H54 (cell line): ENCODE results near the gene ENPP7.

Experiments
- DNase-seq: peaks from one replicate; pipeline ENCODE4 v3.0.0; 2011; ENCODE audit warnings: low spot score, mixed read lengths; ENCODE audit not compliant: insufficient read length
- FAIRE-seq: peaks from 3 replicates; lab custom pipeline; 2011; peaks lifted over from hg19 to GRCh38; lab: Jason Lieb, UNC
- POLR2A ChIP-seq: IDR thresholded peaks from 2 replicates; pipeline ENCODE4 v1.6.1; 2011; ENCODE audit warnings: low read depth, mild to moderate bottlenecking, low read length

ENPP7 gene

GRCh38 chr17:79711715-79712305 lies 18.9 kb upstream of the ENPP7 start:
- no peak for FAIRE-seq
- DNase-seq: no peak
- no peak for TF ChIP-seq POLR2A

DNA sequence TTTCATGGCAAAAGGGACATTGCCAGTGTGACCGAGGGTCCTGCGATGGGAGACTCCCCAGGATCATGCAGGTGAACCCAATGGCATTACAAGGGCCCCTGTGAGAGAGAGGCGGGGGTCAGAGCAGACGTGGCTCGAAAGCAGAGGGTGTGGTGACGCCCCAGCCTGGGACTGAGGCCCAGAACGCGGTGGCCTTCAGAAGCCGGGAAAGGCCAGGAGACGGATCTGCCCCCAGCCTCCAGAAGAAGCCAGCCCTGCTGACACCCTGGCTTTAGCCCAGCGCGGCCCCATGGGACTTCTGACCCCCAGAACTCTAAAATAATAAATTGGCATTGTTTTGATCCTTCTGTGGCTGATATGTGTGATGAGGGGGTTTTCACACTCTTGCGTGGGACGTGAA lies 17.4 kb upstream of the ENPP7 start:
- DNase-seq (no peak), FAIRE-seq (no peak)
- TF ChIP-seq POLR2A: no peak

- DNase-seq (no peak), FAIRE-seq (no peak)
- TF ChIP-seq POLR2A: no peak
These were observed 16.3 kb upstream of the ENPP7 start for GRCh38 chr17:79714176-79715097.

GRCh38 chr17:79715098-79715942 lies 15.4 kb upstream of the ENPP7 start:
- no peak for TF ChIP-seq POLR2A
- DNase-seq: no peak
- FAIRE-seq: no peak

GRCh38 chr17:79715943-79716797 lies 14.6 kb upstream of the ENPP7 start:
- TF ChIP-seq POLR2A: no peak
- FAIRE-seq (no peak), DNase-seq (no peak)

GRCh38 chr17:79720705-79721292 lies 9.9 kb upstream of the ENPP7 start:
- DNase-seq: no peak
- TF ChIP-seq POLR2A: no peak
- FAIRE-seq: no peak

DNA sequence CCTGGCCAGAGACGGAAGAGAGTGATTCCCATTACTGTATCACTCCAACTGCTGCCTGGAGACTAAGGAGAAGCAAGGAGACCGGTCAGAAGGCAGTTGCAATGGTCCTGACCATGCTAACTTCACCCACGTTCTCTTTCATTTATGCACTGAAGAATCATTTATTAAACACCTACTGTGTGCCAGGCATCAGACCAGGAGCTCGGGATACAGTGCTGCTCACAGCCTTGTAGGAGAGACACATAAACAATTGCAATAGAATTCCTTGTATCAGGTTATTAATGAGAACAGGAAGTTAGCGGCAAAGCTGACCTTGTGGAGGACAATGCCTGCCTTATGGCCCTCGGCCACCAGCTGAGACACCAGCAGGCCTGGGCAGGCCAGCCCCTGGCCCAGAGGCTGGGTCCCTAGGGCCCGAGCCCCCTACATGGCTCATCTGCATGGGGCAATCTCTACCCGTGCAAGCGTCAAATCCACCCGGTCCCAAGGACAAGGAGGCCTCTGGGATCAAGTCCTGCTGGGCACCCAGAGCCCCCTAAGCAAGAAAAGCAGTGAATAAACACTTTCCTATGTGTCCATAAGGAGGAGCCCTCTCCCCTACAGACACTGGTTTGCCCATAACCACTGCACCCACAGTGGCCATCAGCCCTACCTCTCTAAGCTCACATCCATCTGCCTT lies 8.6 kb upstream of the ENPP7 start:
- no peak for DNase-seq
- TF ChIP-seq POLR2A: no peak
- no peak for FAIRE-seq

DNA sequence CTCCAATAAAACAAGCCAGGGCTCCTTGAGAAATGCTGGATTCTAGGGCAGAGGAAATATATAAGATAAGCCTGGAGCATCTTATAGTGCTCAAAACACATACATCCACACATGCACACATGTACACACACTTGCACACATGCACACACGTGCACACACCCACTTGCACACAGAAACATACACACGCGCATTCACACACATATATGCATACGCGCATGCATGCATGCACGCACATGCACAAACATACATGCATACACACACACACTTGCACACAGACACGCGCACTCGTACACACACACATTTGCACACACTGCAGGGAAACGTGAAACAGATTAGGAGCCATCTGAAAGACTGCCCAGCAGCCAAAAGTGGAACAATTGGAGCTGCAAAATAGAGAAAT lies 8.0 kb upstream of the ENPP7 start:
- DNase-seq: no peak
- TF ChIP-seq POLR2A: no peak
- FAIRE-seq: no peak

DNA sequence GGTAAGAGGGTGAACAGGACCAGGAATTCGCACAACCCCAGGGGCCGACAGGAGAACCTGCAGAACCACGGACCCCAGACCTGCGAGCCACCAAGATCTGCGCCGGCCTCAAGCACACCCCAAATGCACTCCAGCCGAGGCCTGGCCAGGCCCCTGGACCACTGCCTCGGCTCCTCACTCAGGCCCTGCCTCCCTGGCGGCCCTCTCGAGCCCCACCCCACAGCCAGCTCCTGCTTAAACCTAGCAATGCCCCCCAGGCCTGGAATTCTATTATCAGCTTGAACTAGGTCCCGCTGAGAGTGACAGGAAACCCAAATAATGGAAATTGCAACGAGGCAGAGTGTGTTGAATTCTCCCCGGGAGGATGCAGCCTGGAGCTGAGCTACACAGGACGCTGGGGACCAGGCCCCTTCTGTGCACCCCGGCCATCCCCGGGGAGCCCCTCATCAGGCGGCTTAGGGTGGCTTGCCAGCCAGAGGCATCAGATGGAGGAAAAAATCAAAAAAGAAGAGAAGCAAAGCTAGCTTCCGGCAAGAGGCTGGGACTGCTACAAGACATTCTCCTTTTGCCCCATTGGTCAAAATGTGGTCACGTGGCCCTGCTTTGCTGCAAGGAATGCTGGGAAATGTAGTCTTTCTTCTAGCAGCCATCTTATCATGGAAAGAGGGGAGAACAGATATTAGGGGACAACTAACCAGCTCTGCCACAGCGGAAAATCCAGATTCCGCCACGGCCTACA lies 2.4 kb upstream of the ENPP7 start:
- DNase-seq (peak; percentile 91), FAIRE-seq (peak; percentile 11)
- TF ChIP-seq POLR2A: no peak

- no peak for DNase-seq
- TF ChIP-seq POLR2A: no peak
- FAIRE-seq: no peak
These were observed 1.8 kb upstream of the ENPP7 start for GRCh38 chr17:79728908-79729471.

DNA sequence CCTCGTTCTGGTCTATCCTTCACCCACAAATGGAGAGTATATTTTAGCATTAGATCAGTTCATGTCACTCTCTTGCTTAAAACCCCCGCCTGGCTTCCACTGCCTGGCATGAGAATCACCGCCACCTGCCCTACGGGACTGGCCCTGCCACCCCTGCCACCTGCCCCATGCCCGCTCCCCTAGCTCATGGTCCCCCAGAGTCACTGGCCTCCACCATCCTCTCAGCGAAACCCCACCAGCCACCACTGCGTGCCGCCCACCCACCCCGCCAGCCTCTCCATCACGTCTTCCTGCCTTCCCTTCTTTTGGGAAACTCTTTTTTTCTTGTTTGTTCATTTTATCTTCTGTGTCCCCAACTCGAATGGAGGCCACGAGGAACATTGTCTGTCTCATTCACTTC lies 982 bp upstream of the ENPP7 start:
- TF ChIP-seq POLR2A: no peak
- no peak for DNase-seq
- no peak for FAIRE-seq
